DOHH2 (cell line): Measurements from ENCODE around the gene CPNE2.

Source experiments
- H3F3A ChIP-seq: fragments of 200-600 bp; sonication (generic), shearing (Covaris generic); 2 replicates; pipeline ENCODE4 v1.6.0; 2016; ENCODE audit warnings: antibody characterized with exemption, mild to moderate bottlenecking; ENCODE audit not compliant: control insufficient read depth, insufficient read depth
- H3K27ac ChIP-seq: fragments of 200-600 bp; sonication (generic); 2 replicates; pipeline ENCODE4 v1.5.1; 2014; ENCODE audit warnings: low read depth, mild to moderate bottlenecking, low read length, moderate library complexity
- H3K27me3 ChIP-seq: fragments of 200-600 bp; sonication (generic); 2 replicates; pipeline ENCODE4 v1.6.1; 2014; ENCODE audit warnings: mild to moderate bottlenecking, low read length, mixed read lengths; ENCODE audit not compliant: control insufficient read depth
- H3K36me3 ChIP-seq: fragments of 200-600 bp; sonication (generic); 2 replicates; pipeline ENCODE4 v1.6.1; 2014; ENCODE audit warnings: mild to moderate bottlenecking, low read length, moderate library complexity, mixed read lengths; ENCODE audit not compliant: control insufficient read depth
- H3K4me1 ChIP-seq: fragments of 200-600 bp; sonication (generic); 2 replicates; pipeline ENCODE4 v1.6.1; 2014; ENCODE audit warnings: mild to moderate bottlenecking, low read length, mixed read lengths; ENCODE audit not compliant: control insufficient read depth
- H3K4me2 ChIP-seq: fragments of 200-600 bp; sonication (generic); 2 replicates; pipeline ENCODE4 v1.6.0; 2014; ENCODE audit warnings: mild to moderate bottlenecking, low read length, moderate library complexity
- H3K4me3 ChIP-seq: fragments of 200-600 bp; sonication (generic); 2 replicates; pipeline ENCODE4 v1.5.1; 2014; ENCODE audit warnings: mild to moderate bottlenecking, low read length, mixed read lengths
- H3K79me2 ChIP-seq: fragments of 200-600 bp; sonication (generic); 2 replicates; pipeline ENCODE4 v1.6.1; 2014; ENCODE audit warnings: mild to moderate bottlenecking, low read length, mixed read lengths; ENCODE audit not compliant: control insufficient read depth
- H3K9me2 ChIP-seq: fragments of 200-600 bp; sonication (generic); replicated peaks from 2 replicates; pipeline ENCODE4 v1.6.1; 2014; ENCODE audit warnings: mild to moderate bottlenecking, low read length, mixed read lengths; ENCODE audit not compliant: control insufficient read depth
- H3K9me3 ChIP-seq: fragments of 200-600 bp; sonication (generic); 2 replicates; pipeline ENCODE4 v1.6.1; 2014; ENCODE audit warnings: antibody characterized with exemption, low read length, mixed read lengths; ENCODE audit not compliant: control insufficient read depth, insufficient read depth
- H4K20me1 ChIP-seq: fragments of 200-600 bp; sonication (generic); 2 replicates; pipeline ENCODE4 v1.6.0; 2014; ENCODE audit warnings: low read depth, mild to moderate bottlenecking, antibody characterized with exemption, low read length, moderate library complexity; ENCODE audit not compliant: control insufficient read depth, insufficient read depth
- EZH2phosphoT487 ChIP-seq: fragments of 200-600 bp; sonication (generic); IDR thresholded peaks from 2 replicates; pipeline ENCODE4 v1.6.1; 2017; ENCODE audit warnings: borderline replicate concordance, mild to moderate bottlenecking, antibody characterized with exemption, low read length, moderate library complexity, mixed read lengths
- TF ChIP-seq, protein P1 (sequence below): fragments of 200-600 bp; sonication (generic); IDR thresholded peaks from one replicate; pipeline ENCODE4 v1.5.1; 2014; ENCODE audit warnings: antibody characterized with exemption, mild to moderate bottlenecking, low read depth, low read length; ENCODE audit not compliant: poor library complexity, severe bottlenecking

The CPNE2 gene

DNA sequence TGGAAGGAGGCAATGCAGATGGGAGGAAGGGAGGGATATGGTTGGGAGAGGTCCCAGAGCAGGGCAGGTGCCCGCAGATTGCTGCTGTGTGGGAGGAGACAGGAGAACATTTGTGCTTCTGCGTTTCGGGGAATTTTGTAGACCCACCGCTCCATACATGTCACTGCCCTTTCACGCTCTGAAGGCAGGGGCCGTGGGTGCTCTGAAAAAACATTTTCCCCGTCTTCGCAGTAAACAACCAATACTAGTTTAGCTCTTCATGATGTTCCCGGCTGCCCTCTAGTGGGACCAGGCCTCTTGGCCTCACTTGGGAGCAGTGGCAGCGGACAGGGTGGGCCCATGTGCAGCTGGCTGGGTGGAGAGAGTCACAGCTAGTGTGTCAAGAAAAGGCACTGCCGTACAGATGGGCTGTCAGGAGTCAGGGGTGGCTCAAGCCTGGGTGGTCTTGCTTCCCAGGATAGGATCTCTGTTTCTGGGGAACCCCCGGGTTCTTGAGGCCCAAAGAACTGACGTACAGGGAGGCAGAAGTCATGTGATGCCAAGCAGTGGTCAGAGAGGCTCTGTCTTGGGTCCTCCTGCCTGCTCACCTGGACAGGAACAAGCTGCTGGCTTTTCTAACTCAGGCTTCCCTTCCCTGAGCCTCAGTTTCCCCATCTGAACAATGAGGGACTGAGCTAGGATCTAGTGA lies 46.5 kb upstream of the CPNE2 start:
- Histone ChIP-seq H3K4me2 (peak overlapping the region; percentile 60), H3K9me2 (no peaks in the 10 kb centered on the region)

DNA sequence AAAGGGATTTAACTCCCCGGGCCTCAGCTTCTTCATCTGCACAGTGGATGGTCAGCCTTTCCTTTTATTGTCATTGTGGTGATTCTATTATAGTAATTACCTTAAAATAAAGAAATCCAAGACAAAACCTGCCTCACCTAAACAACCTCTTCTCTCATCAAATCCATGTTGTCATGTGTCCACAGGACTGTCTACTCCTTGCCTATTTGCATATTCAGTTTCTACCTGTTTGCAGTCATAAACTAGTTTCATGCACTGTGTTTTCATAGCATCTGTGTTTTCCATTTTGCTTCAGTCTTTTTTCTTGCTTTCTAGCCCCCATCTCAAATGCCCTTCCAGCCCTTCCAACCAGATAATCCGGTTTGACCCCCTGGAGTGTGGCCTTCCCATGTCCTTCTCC lies 44.3 kb upstream of the CPNE2 start:
- H3K27ac ChIP-seq: no peak overlapping the region
- no peak overlapping the region for H3K4me3 ChIP-seq
- H3K9me3 ChIP-seq: no peaks in the 10 kb centered on the region
- H3K79me2 ChIP-seq: no peaks in the 10 kb centered on the region
- no peaks in the 10 kb centered on the region for H3K27me3 ChIP-seq
- no peak overlapping the region for H3K4me2 ChIP-seq
- H4K20me1 ChIP-seq: no peaks in the 10 kb centered on the region
- TF ChIP-seq EZH2phosphoT487: no peak
- TF ChIP-seq, protein P1, sequence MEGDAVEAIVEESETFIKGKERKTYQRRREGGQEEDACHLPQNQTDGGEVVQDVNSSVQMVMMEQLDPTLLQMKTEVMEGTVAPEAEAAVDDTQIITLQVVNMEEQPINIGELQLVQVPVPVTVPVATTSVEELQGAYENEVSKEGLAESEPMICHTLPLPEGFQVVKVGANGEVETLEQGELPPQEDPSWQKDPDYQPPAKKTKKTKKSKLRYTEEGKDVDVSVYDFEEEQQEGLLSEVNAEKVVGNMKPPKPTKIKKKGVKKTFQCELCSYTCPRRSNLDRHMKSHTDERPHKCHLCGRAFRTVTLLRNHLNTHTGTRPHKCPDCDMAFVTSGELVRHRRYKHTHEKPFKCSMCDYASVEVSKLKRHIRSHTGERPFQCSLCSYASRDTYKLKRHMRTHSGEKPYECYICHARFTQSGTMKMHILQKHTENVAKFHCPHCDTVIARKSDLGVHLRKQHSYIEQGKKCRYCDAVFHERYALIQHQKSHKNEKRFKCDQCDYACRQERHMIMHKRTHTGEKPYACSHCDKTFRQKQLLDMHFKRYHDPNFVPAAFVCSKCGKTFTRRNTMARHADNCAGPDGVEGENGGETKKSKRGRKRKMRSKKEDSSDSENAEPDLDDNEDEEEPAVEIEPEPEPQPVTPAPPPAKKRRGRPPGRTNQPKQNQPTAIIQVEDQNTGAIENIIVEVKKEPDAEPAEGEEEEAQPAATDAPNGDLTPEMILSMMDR: no peak
- H3K4me1 ChIP-seq: peaks cover 33% of the 10 kb centered on the region
- H3F3A ChIP-seq: no peaks in the 10 kb centered on the region
- peaks cover 10% of the 10 kb centered on the region for H3K36me3 ChIP-seq
- no peaks in the 10 kb centered on the region for H3K9me2 ChIP-seq

More for the DNA sequence above, 46.5 kb upstream of the CPNE2 start:
- no peaks in the 10 kb centered on the region for H3K27me3 ChIP-seq
- TF ChIP-seq, protein P1: peak; percentile 88
- no peak for TF ChIP-seq EZH2phosphoT487
- H3K9me3 ChIP-seq: no peaks in the 10 kb centered on the region
- peaks cover 56% of the 10 kb centered on the region for H3K4me1 ChIP-seq
- H3K79me2 ChIP-seq: no peaks in the 10 kb centered on the region
- H4K20me1 ChIP-seq: no peaks in the 10 kb centered on the region
- H3K27ac ChIP-seq: peak overlapping the region; percentile 35
- H3K36me3 ChIP-seq: peaks cover 22% of the 10 kb centered on the region
- H3F3A ChIP-seq: peaks cover 12% of the 10 kb centered on the region
- H3K4me3 ChIP-seq: peak overlapping the region; percentile 37

DNA sequence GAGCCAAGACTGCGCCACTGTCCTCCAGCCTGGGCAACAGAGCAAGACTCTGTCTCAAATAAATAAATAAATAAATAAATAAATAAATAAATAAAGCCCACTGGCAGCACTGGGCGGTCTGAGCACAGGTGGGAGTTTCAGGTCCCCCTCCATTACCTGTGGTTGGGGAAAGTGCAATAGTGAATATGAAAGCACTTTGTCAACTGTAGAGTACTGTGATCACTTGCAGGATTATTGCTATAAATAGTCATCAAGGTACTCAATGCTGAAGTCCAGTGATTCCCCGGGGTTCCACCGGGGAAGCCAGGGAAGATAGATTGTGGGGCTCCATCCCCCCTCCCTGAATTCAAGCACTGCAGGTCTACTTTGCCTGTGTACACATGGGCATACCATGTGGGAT lies 42.7 kb upstream of the CPNE2 start:
- Histone ChIP-seq H3K4me3 (no peak overlapping the region), H3K4me1 (peaks cover 20% of the 10 kb centered on the region), H3K79me2 (no peaks in the 10 kb centered on the region), H3K9me2 (no peaks in the 10 kb centered on the region), H3K9me3 (no peaks in the 10 kb centered on the region), H3K27ac (no peak overlapping the region), H3F3A (no peaks in the 10 kb centered on the region), H4K20me1 (no peaks in the 10 kb centered on the region), H3K36me3 (no peaks in the 10 kb centered on the region), H3K27me3 (no peaks in the 10 kb centered on the region), H3K4me2 (no peak overlapping the region)
- TF ChIP-seq, protein P1: no peak
- TF ChIP-seq EZH2phosphoT487: no peak
